ENCODE data around the gene TAT.

GRCh38 chr16:71557954-71558582, 18.8 kb downstream of the TAT start:
- TF ChIP-seq POLR2A (IDR thresholded peaks at IDR 0.05; ENCODE audit: low read depth, low read length) (no peak), POLR2AphosphoS5 (IDR thresholded peaks at IDR 0.05; ENCODE audit: low read depth, low read length) (no peak), SPI1 (IDR thresholded peaks at IDR 0.05; ENCODE audit: low read depth, low read length) (no peak)

Measured in GM12891 (cell line).